ENCODE results near the gene MYOCOS. TPM values are rescaled to one million over a fixed set of nuclear protein-coding genes. Genes with fewer than 3 reads are reported as not detected.

MYOCOS gene
- total and polyA plus RNA-seq, 9 of the 15 experiments (the other 6 are each of a cell fraction or from before 2014, with no cell fraction given), result 0.07 TPM; not detected in 7

DNA sequence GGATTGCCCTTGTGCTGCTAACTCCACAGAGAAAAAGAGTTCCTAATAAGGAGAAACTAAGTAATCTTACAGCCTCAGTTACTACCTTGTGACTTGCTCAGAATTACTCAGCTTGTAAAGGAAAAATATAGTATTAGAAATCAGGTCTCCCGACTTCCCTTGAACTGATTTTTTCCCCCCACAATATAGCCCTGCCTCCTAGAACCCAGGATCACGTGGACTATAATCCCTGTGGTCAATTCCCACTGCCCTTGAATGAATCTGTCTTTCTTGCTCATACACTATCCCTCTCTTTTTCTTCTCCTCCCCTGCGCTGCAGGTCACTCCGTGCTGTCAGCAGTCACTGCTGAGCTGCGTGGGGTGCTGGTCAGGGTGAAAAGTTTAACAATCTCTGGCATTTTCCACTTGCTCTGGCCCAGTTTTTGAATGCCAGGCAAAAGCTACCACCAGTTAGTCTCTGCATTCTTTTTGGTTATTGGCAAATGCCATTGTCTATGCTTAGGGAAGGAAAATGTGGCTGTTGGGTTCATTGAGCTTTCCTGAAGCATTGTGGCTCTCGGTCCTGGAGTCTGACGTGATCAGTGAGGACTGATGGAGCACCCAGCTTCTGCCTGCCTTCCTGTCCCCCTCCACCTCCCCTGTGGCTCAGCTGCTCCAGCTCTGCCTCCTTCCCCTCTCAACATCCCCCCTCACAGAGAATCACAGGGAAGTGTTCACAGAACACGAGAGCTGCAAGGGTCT, 32.3 kb downstream of the MYOCOS start:
- no peaks in the 10 kb centered on the region for H3K79me2 ChIP-seq (ENCODE audit: control insufficient read depth, insufficient read depth, low read length)
- no peaks in the 10 kb centered on the region for H3K36me3 ChIP-seq (ENCODE audit: control insufficient read depth, insufficient read depth, low read length)
- peaks cover 28% of the 10 kb centered on the region in 2 experiments for H3K27me3 ChIP-seq (ENCODE audit: control insufficient read depth in 2 of 2, insufficient read depth in 2 of 2, low read length in 2 of 2)
- ChIA-PET POLR2A (interaction anchor here (0.6 to 1.9 kb wide), 7 partner anchors 10 to 257 kb away, joined by 3 to 11 read pairs (median 4); no protein-coding TSS in a partner anchor), CTCF (ENCODE audit: low intra/inter-chr PET ratio) (no interaction called here)
- no peak overlapping the region for H3K4me3 ChIP-seq
- 2% methylated on average over 8 of the region's 8 CpGs for WGBS (ENCODE audit: insufficient coverage, low coverage, missing lambda C conversion rate)
- ATAC-seq (no peak; the same call in 2 of the 3 replicates), DNase-seq (ENCODE audit: extremely low read depth in 1 of 4, low spot score in 3 of 4) (no peak), FAIRE-seq (no peak)
- no peak overlapping the region for H3K4me2 ChIP-seq (ENCODE audit: insufficient read depth, low read length)
- TF ChIP-seq KDM1A (IDR thresholded peaks at IDR 0.05) (0 out of 4 replicates have a peak, but pooled peaks of 1 of the 2 experiments have one; percentile 9), SNIP1 (IDR thresholded peaks at IDR 0.05; ENCODE audit: low read depth) (no peak), ZNF507 (tag; conservative IDR thresholded peaks at IDR 0.05) (no peak), ZNF324 (CRISPR knock-in tag; IDR thresholded peaks at IDR 0.05) (no peak)
- no TSS peak for BruUV-seq (replicated peaks)
- no peaks in the 10 kb centered on the region for H3K9me1 ChIP-seq (ENCODE audit: control insufficient read depth, insufficient read depth, low read length)
- no peaks in the 10 kb centered on the region for H3K9me3 ChIP-seq (replicated peaks; ENCODE audit: control insufficient read depth, insufficient read depth, low read depth, low read length)
- in situ Hi-C loops (cut with MboI), result no loop called here
- peaks cover 0 to 9% of the 10 kb centered on the region in 2 experiments; a peak in 2 of 5 replicates for H3K4me1 ChIP-seq (replicated peaks in 1 of 2; ENCODE audit: control insufficient read depth in 2 of 2, insufficient read depth in 2 of 2, low read length in 2 of 2)
- H4K20me1 ChIP-seq (replicated peaks; ENCODE audit: control insufficient read depth, insufficient read depth, low read length), result no peaks in the 10 kb centered on the region
- H3K27ac ChIP-seq (ENCODE audit: extremely low read depth, low read depth, low read length), result no peak overlapping the region
- intact Hi-C loops (cut with micrococcal nuclease), result loop anchor here (10.0 kb wide), 1 partner anchor 740 kb away; no protein-coding TSS in a partner anchor
- no peak overlapping the region for H3K9ac ChIP-seq (ENCODE audit: insufficient read depth in 1 of 2, low read depth in 2 of 2, low read length in 2 of 2)
- no peak overlapping the region for H2AFZ ChIP-seq (ENCODE audit: low read depth, low read length)
